Upper lobe of left lung (tissue), 6 donors: ENCODE data around the gene ZHX3. TPM values are rescaled to one million over a fixed set of nuclear protein-coding genes. Genes with fewer than 3 reads are reported as not detected.

Source experiments
- ATAC-seq, 2 donors: fragments of 200-7000 bp; cut with Tn5 transposase; one replicate each; pipeline ENCODE4 v1.9.1; 2022; ENCODE audit warnings: mild to moderate bottlenecking in 2 of 2, moderate library complexity in 2 of 2; ENCODE audit not compliant: low FRiP score in 2 of 2
- DNase-seq, 2 donors: peaks; one replicate each; pipeline ENCODE4 v3.0.0-alpha.2; 2019 to 2020
- H3K27ac ChIP-seq, 4 donors: fragments of 200-600 bp; sonication (generic); one replicate each; pipeline ENCODE4 v1.5.1; 2016 to 2019
- H3K27me3 ChIP-seq, 4 donors: fragments of 200-600 bp; sonication (generic); one replicate each; pipeline ENCODE4 v1.5.1; 2017 to 2019
- H3K36me3 ChIP-seq, 4 donors: fragments of 200-600 bp; sonication (generic); one replicate each; pipeline ENCODE4 v1.5.1; 2016 to 2019
- H3K4me1 ChIP-seq, 4 donors: fragments of 200-600 bp; sonication (generic); one replicate each; pipeline ENCODE4 v1.5.1; 2018 to 2019
- H3K4me3 ChIP-seq, 4 donors: fragments of 200-600 bp; sonication (generic); one replicate each; pipeline ENCODE4 v1.5.1; 2017 to 2019; ENCODE audit warnings: mild to moderate bottlenecking in 2 of 4, moderate library complexity in 1 of 4
- H3K9me3 ChIP-seq, 4 donors: fragments of 200-600 bp; sonication (generic); one replicate each; pipeline ENCODE4 v1.5.1; 2018 to 2019
- EP300 ChIP-seq, 4 donors: sonication (generic); formaldehyde crosslinking; IDR thresholded peaks; one replicate each; pipeline ENCODE4 v1.5.1; 2017; ENCODE audit warnings: antibody characterized with exemption in 4 of 4, control low read depth in 2 of 4
- POLR2A ChIP-seq, 4 donors: fragments of 450-650 bp; IDR thresholded peaks; one replicate each; pipeline ENCODE4 v1.5.1; 2016 to 2017; ENCODE audit warnings: antibody characterized with exemption in 4 of 4, mild to moderate bottlenecking in 2 of 4
- POLR2AphosphoS5 ChIP-seq, 2 donors: sonication (generic); formaldehyde crosslinking; IDR thresholded peaks; one replicate each; pipeline ENCODE4 v1.5.1; 2017; ENCODE audit warnings: antibody characterized with exemption in 2 of 2
- WGBS, 2 donors: methylation state at CpG; one replicate each; pipeline ENCODE4 v1.1.5; 2017 to 2018; 5-methylcytosine and 5-hydroxymethylcytosine counted together
- total RNA-seq, 6 donors: library from RNA; depleted of rRNA in 4 of 6; stranded (reverse); fragments of >200 nt in 4 of 6; gene quantifications; one replicate each; pipeline versions ENCODE4 v1.1.0 to v1.2.1, GENCODE V29; 2016 to 2021
- TF ChIP-seq, protein P1 (sequence below), 6 experiments: fragments of 450-650 bp in 4 of 6; fragments of 200-600 bp in 2 of 6; sonication (generic) in 2 of 6; IDR thresholded peaks; one replicate each; pipeline ENCODE4 v1.5.1; 2016 to 2019; ENCODE audit warnings: antibody characterized with exemption in 6 of 6
- donor health status: DM: no; HTN: no; CAD: no; lungs with moderate emphysema.
- donor health status: DM: no; HTN: yes; CAD: no; lungs with severe emphysema.

ZHX3 gene
- total RNA-seq, 6 donors from 2014 or later, result 30.4 to 57.5 (median 44.9) TPM

DNA sequence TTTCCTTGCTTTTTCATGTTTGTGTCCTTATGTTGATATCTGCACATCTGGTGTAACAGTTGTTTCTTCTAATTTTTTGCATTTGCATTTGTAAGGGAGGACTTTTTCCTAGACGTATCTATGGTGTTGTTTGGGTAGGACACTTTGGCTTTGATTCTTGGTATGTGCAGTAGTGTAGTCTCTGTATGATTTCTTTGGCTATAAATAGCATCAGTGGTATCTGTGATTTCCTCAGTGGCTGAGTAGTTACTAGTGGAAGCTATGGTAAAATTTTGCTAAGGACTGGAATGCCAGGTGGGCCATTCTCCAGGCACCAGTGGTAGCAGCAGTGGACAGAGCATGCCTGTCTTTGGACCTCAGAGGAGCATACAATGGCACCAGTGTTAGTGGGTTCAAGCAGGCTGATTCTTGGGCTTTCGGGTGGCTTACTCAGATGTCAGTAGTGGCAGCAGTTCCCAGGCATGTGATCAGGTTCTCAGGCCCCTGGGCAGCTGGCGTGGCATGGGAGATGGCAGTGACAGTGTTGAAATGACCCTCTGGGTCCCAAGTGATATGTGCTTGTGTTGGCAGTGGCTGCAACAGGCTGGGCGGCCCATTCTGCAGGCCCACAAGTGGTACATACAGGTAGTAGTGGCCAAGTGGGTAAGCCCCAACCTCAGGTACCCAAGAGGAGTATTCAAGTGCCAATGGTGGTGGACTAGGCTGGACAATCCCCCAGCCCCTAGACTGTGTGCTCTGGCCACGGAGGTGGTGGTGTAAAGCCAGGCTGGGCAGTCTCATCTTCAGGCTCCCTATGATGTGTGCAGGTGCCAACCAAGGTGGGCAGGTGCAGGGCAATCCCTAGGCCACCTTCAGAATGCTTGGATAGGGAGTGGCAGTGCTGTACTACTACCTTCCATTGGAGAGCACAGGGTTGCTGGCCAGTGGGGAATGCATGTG, 125.7 kb downstream of the ZHX3 start:
- 91 to 94% methylated on average over 3 to 5 of the region's 5 CpGs for WGBS, 2 donors
- TF ChIP-seq, protein P1, sequence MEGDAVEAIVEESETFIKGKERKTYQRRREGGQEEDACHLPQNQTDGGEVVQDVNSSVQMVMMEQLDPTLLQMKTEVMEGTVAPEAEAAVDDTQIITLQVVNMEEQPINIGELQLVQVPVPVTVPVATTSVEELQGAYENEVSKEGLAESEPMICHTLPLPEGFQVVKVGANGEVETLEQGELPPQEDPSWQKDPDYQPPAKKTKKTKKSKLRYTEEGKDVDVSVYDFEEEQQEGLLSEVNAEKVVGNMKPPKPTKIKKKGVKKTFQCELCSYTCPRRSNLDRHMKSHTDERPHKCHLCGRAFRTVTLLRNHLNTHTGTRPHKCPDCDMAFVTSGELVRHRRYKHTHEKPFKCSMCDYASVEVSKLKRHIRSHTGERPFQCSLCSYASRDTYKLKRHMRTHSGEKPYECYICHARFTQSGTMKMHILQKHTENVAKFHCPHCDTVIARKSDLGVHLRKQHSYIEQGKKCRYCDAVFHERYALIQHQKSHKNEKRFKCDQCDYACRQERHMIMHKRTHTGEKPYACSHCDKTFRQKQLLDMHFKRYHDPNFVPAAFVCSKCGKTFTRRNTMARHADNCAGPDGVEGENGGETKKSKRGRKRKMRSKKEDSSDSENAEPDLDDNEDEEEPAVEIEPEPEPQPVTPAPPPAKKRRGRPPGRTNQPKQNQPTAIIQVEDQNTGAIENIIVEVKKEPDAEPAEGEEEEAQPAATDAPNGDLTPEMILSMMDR (IDR thresholded peaks at IDR 0.05), result no peak
- TF ChIP-seq POLR2A (IDR thresholded peaks at IDR 0.05) (no peak), POLR2AphosphoS5 (IDR thresholded peaks at IDR 0.05) (no peak), EP300 (IDR thresholded peaks at IDR 0.05) (no peak)
- Histone ChIP-seq H3K9me3 (peaks cover 0 to 7% (median 1%) of the 10 kb centered on the region in 4 donors), H3K4me3 (no peak overlapping the region), H3K36me3 (peaks cover 0 to 3% (median 2%) of the 10 kb centered on the region in 4 donors), H3K27me3 (no peaks in the 10 kb centered on the region), H3K4me1 (no peaks in the 10 kb centered on the region), H3K27ac (no peak overlapping the region)
- DNase-seq, result no peak
- peak in 1 of 2 donors; percentile 37 for ATAC-seq

DNA sequence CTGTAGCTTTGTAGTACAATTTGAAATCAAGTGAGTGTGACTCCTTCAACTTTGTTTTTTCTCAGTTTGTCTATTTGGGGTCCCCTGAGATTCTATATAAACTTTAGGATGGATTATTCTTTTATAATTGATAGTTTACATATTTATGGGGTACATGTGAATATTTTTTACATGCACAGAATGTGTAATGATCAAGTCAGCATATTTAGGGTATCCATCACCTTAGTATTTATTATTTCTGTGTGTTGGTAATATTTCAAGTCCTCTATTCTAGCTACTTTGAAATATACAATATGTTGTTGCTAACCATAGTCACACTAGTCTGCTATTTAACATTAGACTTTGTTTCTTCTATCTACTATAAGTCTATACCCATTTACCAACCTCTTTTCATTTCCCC, 129.9 kb downstream of the ZHX3 start:
- Histone ChIP-seq H3K27ac (no peak overlapping the region), H3K36me3 (peaks cover 0 to 14% (median 6%) of the 10 kb centered on the region in 4 donors), H3K27me3 (no peaks in the 10 kb centered on the region), H3K4me1 (no peaks in the 10 kb centered on the region), H3K9me3 (peaks cover 0 to 7% (median 0%) of the 10 kb centered on the region in 4 donors), H3K4me3 (no peak overlapping the region)
- ATAC-seq (no peak), DNase-seq (no peak)
- TF ChIP-seq POLR2A (IDR thresholded peaks at IDR 0.05) (no peak), EP300 (IDR thresholded peaks at IDR 0.05) (no peak), POLR2AphosphoS5 (IDR thresholded peaks at IDR 0.05) (no peak)
- TF ChIP-seq, protein P1 (IDR thresholded peaks at IDR 0.05), result no peak

DNA sequence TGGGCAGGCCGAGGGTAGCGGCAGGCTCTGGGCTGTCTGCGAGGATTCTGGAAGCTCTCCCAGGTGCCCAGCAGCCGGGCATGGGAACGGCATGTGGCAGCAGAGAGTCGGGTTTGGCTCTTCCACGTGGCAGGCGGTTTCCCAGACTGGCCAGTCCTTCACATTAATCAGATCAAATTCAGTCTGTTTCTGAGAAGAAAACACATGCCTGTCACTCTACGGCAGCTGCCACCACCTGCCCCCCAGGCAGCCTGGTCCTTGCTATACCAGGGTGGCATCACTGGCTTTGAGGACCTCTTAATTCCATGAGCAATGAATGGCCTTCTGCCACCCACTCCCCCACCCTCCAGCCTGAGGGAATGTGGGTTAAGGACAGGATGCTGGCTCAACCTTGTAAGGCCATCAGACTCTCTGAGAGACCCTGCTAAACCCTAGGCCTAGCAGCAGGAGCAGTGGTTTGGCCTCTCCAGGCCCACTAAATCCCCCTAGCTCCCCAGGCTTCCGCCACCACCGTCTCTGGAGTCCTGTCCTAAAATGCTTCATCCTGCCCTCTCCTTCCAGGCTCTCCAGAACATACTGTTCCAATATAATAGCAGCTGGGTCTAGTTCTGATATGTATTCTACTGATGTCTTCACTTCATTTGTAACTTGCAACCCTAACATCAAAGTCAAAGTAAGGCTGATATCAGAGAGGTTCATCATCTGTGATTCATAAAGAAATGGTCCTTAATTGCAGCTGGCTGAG, 132.3 kb downstream of the ZHX3 start:
- no peak overlapping the region for H3K27ac ChIP-seq
- no peaks in the 10 kb centered on the region for H3K4me1 ChIP-seq
- peaks cover 0 to 15% (median 4%) of the 10 kb centered on the region in 4 donors for H3K36me3 ChIP-seq
- peak; percentile 16 to 54 for ATAC-seq
- no peak overlapping the region for H3K4me3 ChIP-seq
- 93 to 100% methylated on average over 11 of the region's 11 CpGs for WGBS, 2 donors
- no peak for DNase-seq
- TF ChIP-seq, protein P1 (IDR thresholded peaks at IDR 0.05), result no peak
- TF ChIP-seq EP300 (IDR thresholded peaks at IDR 0.05), result no peak
- TF ChIP-seq POLR2AphosphoS5 (IDR thresholded peaks at IDR 0.05), result no peak
- TF ChIP-seq POLR2A (IDR thresholded peaks at IDR 0.05), result no peak
- peaks cover 0 to 2% (median 0%) of the 10 kb centered on the region in 4 donors for H3K9me3 ChIP-seq
- H3K27me3 ChIP-seq, result no peaks in the 10 kb centered on the region

DNA sequence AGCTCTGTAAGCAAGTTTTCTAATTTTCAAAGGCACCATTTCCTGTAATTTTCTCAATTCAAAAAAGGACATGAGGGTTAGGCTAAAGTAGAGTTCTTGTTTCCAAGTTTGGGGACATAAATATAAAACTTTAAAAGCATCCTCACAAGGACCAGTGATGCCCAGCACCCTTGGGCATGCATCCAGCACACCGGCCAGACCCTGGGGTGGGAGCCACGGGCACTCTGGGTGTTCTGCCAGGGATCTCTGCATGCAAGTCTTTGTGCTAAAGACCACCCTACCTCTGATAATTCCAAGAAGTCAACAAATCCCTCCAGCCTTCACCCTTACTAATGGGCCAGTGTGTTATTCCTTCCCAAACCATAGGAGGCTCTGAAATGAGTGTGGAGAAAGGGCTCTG, 133.7 kb downstream of the ZHX3 start:
- TF ChIP-seq EP300 (IDR thresholded peaks at IDR 0.05) (no peak), POLR2A (IDR thresholded peaks at IDR 0.05) (no peak)
- Histone ChIP-seq H3K27me3 (no peaks in the 10 kb centered on the region), H3K4me3 (no peak overlapping the region), H3K36me3 (peaks cover 0 to 15% (median 4%) of the 10 kb centered on the region in 4 donors), H3K27ac (no peak overlapping the region), H3K9me3 (no peaks in the 10 kb centered on the region), H3K4me1 (peaks cover 0 to 10% (median 7%) of the 10 kb centered on the region in 4 donors)
- ATAC-seq, result no peak
- DNase-seq, result no peak
- WGBS, 2 donors, result 80 to 92% methylated on average over 2 of the region's 2 CpGs

DNA sequence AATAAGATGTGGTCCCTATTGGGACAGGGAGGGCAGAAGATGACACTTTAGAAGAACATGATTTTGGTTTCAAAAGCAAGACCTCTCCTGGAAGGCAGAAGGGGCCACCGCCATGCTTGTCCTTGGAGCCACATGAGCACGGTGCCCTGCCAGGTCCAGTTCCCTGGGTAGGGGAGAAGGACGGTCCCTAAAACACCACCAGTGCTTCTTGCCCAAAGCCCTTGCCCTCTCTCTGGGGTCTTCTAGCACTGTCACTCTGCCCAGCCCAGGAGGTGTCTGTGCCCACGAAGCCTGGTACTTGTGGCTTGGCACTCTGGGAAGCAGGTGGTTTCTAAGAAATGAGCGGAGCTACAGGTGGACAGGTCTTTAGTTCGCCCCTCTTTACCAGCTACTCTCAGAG, 134.1 kb downstream of the ZHX3 start:
- TF ChIP-seq, protein P1 (IDR thresholded peaks at IDR 0.05), result no peak
- TF ChIP-seq POLR2AphosphoS5 (IDR thresholded peaks at IDR 0.05) (no peak), POLR2A (IDR thresholded peaks at IDR 0.05) (no peak), EP300 (IDR thresholded peaks at IDR 0.05) (no peak)
- H3K9me3 ChIP-seq, result no peaks in the 10 kb centered on the region
- H3K4me3 ChIP-seq, result no peak overlapping the region
- H3K27ac ChIP-seq, result no peak overlapping the region
- H3K4me1 ChIP-seq, result peaks cover 0 to 14% (median 7%) of the 10 kb centered on the region in 4 donors
- H3K36me3 ChIP-seq, result peaks cover 0 to 15% (median 4%) of the 10 kb centered on the region in 4 donors
- no peak for DNase-seq
- ATAC-seq, result no peak
- WGBS, 2 donors, result 96 to 97% methylated on average over 6 of the region's 6 CpGs
- H3K27me3 ChIP-seq, result no peaks in the 10 kb centered on the region
